Measurements from ENCODE around the gene ASAH2B.
"Not testable (repeated sequence)": the region's sequence is repeated elsewhere in the genome, so short reads cannot be mapped to it uniquely, and the experiment has no call there.

DNA sequence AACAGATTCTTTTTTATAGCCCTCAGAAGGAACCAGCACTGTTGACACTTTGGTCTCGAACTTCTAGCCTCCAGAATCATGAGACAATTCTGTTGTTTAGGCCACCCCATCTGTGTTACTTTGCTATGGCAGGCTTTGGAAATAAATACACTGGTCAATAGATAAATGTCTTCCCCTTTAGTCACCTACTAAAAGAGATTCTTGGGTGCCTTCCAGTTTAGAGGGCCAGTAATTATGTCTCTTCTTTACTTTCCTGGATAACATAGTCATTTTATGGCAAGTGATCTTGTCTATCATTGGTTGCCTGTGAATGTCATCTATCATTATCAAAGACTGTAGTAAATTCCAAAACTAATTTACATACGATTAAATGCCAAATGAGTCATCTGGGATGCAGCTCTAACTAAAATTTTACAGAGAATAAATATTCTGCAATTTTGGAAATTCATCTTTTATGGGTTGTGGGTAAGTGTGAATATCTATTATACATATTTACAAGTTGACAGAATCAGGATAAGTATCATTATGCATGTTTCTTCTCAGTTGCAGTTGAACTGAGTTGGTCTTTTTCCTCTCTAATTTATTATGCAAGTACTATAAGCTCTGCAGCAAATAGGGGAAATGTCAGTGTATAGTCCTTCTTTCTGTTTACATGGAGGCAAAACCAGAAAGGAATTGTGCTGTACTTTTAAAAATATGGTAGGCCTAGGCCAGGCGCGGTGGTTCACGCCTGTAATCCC is 27.2 kb downstream of the ASAH2B start:
- TF ChIP-seq, protein P1, sequence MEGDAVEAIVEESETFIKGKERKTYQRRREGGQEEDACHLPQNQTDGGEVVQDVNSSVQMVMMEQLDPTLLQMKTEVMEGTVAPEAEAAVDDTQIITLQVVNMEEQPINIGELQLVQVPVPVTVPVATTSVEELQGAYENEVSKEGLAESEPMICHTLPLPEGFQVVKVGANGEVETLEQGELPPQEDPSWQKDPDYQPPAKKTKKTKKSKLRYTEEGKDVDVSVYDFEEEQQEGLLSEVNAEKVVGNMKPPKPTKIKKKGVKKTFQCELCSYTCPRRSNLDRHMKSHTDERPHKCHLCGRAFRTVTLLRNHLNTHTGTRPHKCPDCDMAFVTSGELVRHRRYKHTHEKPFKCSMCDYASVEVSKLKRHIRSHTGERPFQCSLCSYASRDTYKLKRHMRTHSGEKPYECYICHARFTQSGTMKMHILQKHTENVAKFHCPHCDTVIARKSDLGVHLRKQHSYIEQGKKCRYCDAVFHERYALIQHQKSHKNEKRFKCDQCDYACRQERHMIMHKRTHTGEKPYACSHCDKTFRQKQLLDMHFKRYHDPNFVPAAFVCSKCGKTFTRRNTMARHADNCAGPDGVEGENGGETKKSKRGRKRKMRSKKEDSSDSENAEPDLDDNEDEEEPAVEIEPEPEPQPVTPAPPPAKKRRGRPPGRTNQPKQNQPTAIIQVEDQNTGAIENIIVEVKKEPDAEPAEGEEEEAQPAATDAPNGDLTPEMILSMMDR (IDR thresholded peaks at IDR 0.05), result not testable (repeated sequence)
- not testable (repeated sequence) for TF ChIP-seq POLR2A (IDR thresholded peaks at IDR 0.05)

All from tibial nerve (tissue), 3 donors.